Fibroblast of villous mesenchyme (primary cell): Measurements from ENCODE around the gene NCAM2. TPM values are rescaled to one million over a fixed set of nuclear protein-coding genes. Genes with fewer than 3 reads are reported as not detected.

Experiments used
- DNase-seq: peaks from one replicate; pipeline ENCODE4 v3.0.0-alpha.2; 2010; ENCODE audit warnings: low read depth
- H3K4me3 ChIP-seq: 2 replicates; pipeline ENCODE4 v1.5.1; 2011; ENCODE audit warnings: low read depth, mild to moderate bottlenecking, low read length
- CTCF ChIP-seq: IDR thresholded peaks from 2 replicates; pipeline ENCODE4 v1.5.1; 2012; ENCODE audit warnings: low read depth, mild to moderate bottlenecking, low read length; ENCODE audit not compliant: insufficient read depth
- total RNA-seq: library from RNA; depleted of rRNA; stranded (reverse); fragments of >200 nt; gene quantifications from 2 replicates; pipeline ENCODE4 v1.2.3, GENCODE V29; 2012

Gene NCAM2
- total RNA-seq, 1 donor, result 5.2 TPM

- H3K4me3 ChIP-seq, result no peak overlapping the region
- no peak for TF ChIP-seq CTCF
- DNase-seq, result no peak
These were observed 466.5 kb downstream of the NCAM2 start for GRCh38 chr21:21464684-21465083.

GRCh38 chr21:21466752-21467151 lies 468.5 kb downstream of the NCAM2 start:
- DNase-seq, result no peak

GRCh38 chr21:21468003-21468402 lies 469.8 kb downstream of the NCAM2 start:
- no peak overlapping the region for H3K4me3 ChIP-seq
- DNase-seq, result no peak
- no peak for TF ChIP-seq CTCF

More at GRCh38 chr21:21466752-21467151, 468.5 kb downstream of the NCAM2 start:
- H3K4me3 ChIP-seq, result no peak overlapping the region
- no peak for TF ChIP-seq CTCF

- DNase-seq, result no peak
- TF ChIP-seq CTCF, result no peak
These were observed 483.0 kb downstream of the NCAM2 start for GRCh38 chr21:21481239-21481638.

GRCh38 chr21:21508859-21509258 lies 510.6 kb downstream of the NCAM2 start:
- TF ChIP-seq CTCF, result no peak
- no peak overlapping the region for H3K4me3 ChIP-seq
- DNase-seq, result no peak

More at GRCh38 chr21:21481239-21481638, 483.0 kb downstream of the NCAM2 start:
- no peak overlapping the region for H3K4me3 ChIP-seq

- H3K4me3 ChIP-seq, result no peak overlapping the region
- no peak for DNase-seq
- TF ChIP-seq CTCF, result no peak
These were observed 532.5 kb downstream of the NCAM2 start for GRCh38 chr21:21530680-21531079.

GRCh38 chr21:21547368-21547953 lies 549.3 kb downstream of the NCAM2 start:
- H3K4me3 ChIP-seq, result no peak overlapping the region
- no peak for TF ChIP-seq CTCF
- peak; percentile 3 for DNase-seq
